Activated T-helper 2 cell treated with anti-CD3 and anti-CD28 coated beads, Interferon-gamma antibody, Interleukin-2, Interleukin-4, amounts not matched to agents 10 μg/mL and 5 μg/mL and 100 μg/mL, durations not matched to agents 14 hours and 24 hours and 36 hours (primary cell): Measurements from ENCODE around the gene ZNF26. TPM values are rescaled to one million over a fixed set of nuclear protein-coding genes. Genes with fewer than 3 reads are reported as not detected.
"Not testable (repeated sequence)": the region's sequence is repeated elsewhere in the genome, so short reads cannot be mapped to it uniquely, and the experiment has no call there.

ENCODE experiments used
- DNase-seq: peaks from one replicate; pipeline ENCODE4 v3.0.0; 2021; ENCODE audit warnings: low spot score
- H3K27ac Mint-ChIP-seq: one replicate; pipeline ENCODE4 v1.8.0; 2021; ENCODE audit warnings: mixed read lengths
- H3K27me3 Mint-ChIP-seq: one replicate; pipeline ENCODE4 v1.8.0; 2021; ENCODE audit warnings: low read depth, mixed read lengths
- H3K36me3 Mint-ChIP-seq: one replicate; pipeline ENCODE4 v1.8.0; 2021; ENCODE audit warnings: low read depth, mixed read lengths
- H3K4me1 Mint-ChIP-seq: one replicate; pipeline ENCODE4 v1.8.0; 2021; ENCODE audit warnings: low read depth, mixed read lengths
- H3K4me3 Mint-ChIP-seq: one replicate; pipeline ENCODE4 v1.8.0; 2021; ENCODE audit warnings: low read depth, mild to moderate bottlenecking, moderate library complexity, mixed read lengths
- H3K9me3 Mint-ChIP-seq: one replicate; pipeline ENCODE4 v1.8.0; 2021; ENCODE audit warnings: mixed read lengths
- intact Hi-C: fragments of 100-400 bp; cut with micrococcal nuclease; formaldehyde crosslinking; loops from one replicate; pipeline ENCODE4 v1.15.1; 2023
- total RNA-seq: library from RNA; stranded (reverse); gene quantifications from 2 replicates; pipeline ENCODE4 v1.2.3, GENCODE V29; 2022

ZNF26 gene
- total RNA-seq, 1 donor from 2014 or later, result 15.2 TPM

DNA sequence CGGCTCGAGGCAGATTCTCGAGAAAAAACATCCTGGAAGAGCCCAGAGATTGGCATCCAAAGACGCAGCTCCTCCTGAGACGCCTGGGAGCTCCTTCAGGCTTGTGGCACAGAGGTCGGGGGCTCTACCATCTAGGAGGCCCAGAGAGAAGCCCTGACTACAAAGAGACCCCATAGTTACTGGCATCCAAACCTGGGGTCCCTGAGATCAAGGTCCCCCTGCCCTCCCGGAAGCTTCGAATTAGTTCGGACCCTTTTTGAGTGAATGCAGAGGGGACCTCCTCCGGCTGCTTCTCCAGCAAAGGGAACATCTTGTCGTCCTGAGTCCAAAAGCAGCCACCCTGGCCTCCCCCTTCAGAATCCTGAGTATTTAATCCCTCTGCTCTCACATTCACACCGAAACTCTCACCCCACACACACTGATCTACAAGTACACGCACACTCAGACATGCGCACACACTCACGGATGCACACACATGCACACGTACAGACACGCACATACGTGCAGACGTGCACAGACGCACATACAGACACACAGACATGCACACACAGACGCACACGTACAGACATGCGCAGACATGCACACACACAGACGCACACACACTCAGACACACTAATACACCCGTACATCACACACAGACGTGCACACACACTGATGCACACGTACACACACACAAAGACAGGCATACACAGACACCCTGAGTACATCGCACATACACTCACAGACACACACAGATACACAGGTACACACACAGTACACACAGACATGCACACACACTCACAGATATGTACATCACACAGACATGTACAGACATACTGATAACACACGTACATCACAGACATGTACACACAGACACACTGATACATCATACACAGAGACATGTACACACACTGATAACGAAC lies 36.0 kb upstream of the ZNF26 start:
- peaks cover 6% of the 10 kb centered on the region for H3K4me1 Mint-ChIP-seq
- intact Hi-C loops, result no loop called here
- H3K27me3 Mint-ChIP-seq, result no peaks in the 10 kb centered on the region
- peaks cover 47% of the 10 kb centered on the region for H3K9me3 Mint-ChIP-seq
- no peak overlapping the region for H3K27ac Mint-ChIP-seq
- H3K4me3 Mint-ChIP-seq, result no peak overlapping the region
- H3K36me3 Mint-ChIP-seq, result peaks cover 62% of the 10 kb centered on the region
- no peak for DNase-seq

DNA sequence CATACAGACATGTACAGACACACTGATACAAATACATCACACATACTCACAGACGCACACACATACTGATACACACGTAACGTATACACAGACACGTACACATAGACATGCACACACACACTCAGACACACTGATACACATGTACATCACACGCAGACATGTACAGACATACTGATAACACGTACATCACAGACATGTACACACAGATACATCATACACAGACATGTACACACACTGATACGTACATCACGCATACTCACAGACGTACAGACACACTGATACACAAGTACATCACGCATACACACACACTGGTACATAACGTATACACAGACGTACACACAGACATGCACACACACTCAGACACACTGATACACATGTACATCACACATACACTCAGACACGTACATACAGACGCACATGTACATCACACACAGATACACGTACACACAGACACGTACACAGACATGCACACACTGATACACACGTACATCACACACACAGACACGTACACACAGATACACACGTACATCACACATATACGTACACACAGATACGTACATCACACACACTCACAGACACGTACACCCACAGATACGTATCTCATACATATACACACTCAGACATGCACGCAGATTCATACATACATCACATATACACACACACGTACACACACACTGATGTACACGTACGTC lies 35.2 kb upstream of the ZNF26 start:
- Mint-ChIP-seq H3K36me3 (peaks cover 54% of the 10 kb centered on the region), H3K9me3 (peaks cover 40% of the 10 kb centered on the region), H3K27ac (no peak overlapping the region), H3K27me3 (no peaks in the 10 kb centered on the region), H3K4me1 (peaks cover 11% of the 10 kb centered on the region), H3K4me3 (no peak overlapping the region)
- DNase-seq, result no peak
- intact Hi-C loops, result no loop called here

DNA sequence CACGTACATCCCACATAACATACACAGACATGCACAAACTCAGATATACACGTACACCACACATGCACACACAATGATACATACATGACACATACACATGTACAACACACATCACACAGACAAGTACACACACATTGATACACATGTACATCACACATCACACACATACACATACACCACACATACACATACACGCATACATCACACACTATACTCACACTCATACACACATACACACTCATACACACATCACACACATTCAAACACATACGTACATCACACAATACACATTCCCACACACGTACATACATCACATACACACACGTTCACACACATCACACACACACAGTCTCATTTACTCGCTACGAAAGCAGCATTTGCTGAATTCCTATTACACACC lies 34.5 kb upstream of the ZNF26 start:
- peaks cover 39% of the 10 kb centered on the region for H3K9me3 Mint-ChIP-seq
- peaks cover 12% of the 10 kb centered on the region for H3K4me1 Mint-ChIP-seq
- no peak for DNase-seq
- H3K27me3 Mint-ChIP-seq, result no peaks in the 10 kb centered on the region
- no peak overlapping the region for H3K27ac Mint-ChIP-seq
- peaks cover 51% of the 10 kb centered on the region for H3K36me3 Mint-ChIP-seq
- no peak overlapping the region for H3K4me3 Mint-ChIP-seq
- intact Hi-C loops, result no loop called here

DNA sequence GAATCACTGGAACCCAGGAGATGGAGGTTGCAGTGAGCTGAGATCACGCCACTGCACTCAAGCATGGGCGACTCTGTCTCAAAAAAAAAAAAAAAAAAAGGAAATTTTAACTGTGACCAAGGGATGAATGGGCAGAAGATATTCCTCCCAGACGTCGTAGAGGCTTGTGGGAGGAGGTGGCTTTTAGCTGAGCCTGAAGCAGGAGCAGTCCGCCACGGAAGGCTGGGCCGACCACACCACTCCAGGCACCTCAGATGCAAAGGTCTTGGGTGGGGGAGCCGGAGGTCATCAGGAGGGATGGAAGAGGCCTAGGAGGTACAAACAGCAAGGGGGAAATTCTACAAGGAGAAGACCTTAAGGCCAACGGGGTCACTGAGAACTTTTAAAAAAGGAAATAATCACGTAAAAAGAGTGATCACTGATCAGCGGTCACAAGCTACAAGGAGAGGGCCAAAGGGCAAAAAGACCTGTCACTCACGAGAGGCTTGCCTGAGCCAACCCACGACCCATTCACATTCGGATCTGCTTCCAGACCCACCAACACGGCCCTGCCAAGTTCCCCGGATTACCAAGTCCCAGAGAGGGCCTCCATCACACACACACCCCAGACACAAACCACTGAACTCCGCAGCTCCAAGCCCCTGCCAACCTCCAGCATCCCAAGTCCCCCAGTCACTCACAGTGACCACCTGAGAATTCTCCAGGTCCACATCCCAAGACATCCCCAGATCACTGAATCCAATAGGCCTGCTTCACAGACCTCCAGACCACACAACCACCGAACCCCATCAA lies 33.6 kb upstream of the ZNF26 start:
- intact Hi-C loops, result no loop called here
- H3K36me3 Mint-ChIP-seq, result peaks cover 45% of the 10 kb centered on the region
- no peak for DNase-seq
- no peak overlapping the region for H3K27ac Mint-ChIP-seq
- H3K9me3 Mint-ChIP-seq, result peaks cover 41% of the 10 kb centered on the region
- H3K4me1 Mint-ChIP-seq, result peaks cover 12% of the 10 kb centered on the region
- H3K27me3 Mint-ChIP-seq, result no peaks in the 10 kb centered on the region
- H3K4me3 Mint-ChIP-seq, result no peak overlapping the region

DNA sequence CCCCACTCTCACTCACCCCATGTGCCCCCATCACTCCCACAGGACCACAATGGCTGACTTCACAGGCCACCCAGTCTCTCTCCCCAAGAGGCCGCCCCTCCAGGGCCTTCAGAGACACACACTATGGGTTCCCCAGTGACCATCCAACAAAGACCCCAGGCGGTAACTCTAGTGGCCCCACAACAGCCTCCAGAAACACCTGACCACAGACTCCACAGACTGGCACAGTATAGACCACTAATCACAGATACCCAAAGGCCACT lies 33.1 kb upstream of the ZNF26 start:
- H3K4me1 Mint-ChIP-seq, result peaks cover 12% of the 10 kb centered on the region
- H3K9me3 Mint-ChIP-seq, result peaks cover 37% of the 10 kb centered on the region
- intact Hi-C loops, result no loop called here
- H3K36me3 Mint-ChIP-seq, result peaks cover 42% of the 10 kb centered on the region
- no peak overlapping the region for H3K27ac Mint-ChIP-seq
- no peak for DNase-seq
- H3K4me3 Mint-ChIP-seq, result no peak overlapping the region
- no peaks in the 10 kb centered on the region for H3K27me3 Mint-ChIP-seq

DNA sequence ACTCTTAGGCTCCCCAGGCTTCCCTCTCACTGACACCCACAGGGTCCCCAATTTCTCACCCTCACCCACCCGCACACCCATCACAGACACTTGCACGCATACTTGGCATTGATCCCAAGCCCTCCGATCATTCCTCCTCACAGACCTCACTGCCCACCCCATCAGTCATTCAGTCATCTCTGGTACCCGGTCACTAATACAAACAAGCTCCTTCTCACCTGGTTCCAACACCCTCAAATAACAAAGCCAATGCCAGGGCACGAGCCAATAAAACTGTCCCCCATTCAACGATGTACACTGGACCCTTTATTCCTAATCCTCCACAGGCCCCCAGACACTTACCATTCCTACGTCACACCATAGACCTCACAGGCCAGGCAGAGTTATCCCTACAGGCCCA lies 32.4 kb upstream of the ZNF26 start:
- intact Hi-C loops, result no loop called here
- peaks cover 36% of the 10 kb centered on the region for H3K36me3 Mint-ChIP-seq
- H3K4me3 Mint-ChIP-seq, result no peak overlapping the region
- peaks cover 32% of the 10 kb centered on the region for H3K9me3 Mint-ChIP-seq
- DNase-seq, result no peak
- peaks cover 12% of the 10 kb centered on the region for H3K4me1 Mint-ChIP-seq
- H3K27ac Mint-ChIP-seq, result no peak overlapping the region
- H3K27me3 Mint-ChIP-seq, result no peaks in the 10 kb centered on the region

DNA sequence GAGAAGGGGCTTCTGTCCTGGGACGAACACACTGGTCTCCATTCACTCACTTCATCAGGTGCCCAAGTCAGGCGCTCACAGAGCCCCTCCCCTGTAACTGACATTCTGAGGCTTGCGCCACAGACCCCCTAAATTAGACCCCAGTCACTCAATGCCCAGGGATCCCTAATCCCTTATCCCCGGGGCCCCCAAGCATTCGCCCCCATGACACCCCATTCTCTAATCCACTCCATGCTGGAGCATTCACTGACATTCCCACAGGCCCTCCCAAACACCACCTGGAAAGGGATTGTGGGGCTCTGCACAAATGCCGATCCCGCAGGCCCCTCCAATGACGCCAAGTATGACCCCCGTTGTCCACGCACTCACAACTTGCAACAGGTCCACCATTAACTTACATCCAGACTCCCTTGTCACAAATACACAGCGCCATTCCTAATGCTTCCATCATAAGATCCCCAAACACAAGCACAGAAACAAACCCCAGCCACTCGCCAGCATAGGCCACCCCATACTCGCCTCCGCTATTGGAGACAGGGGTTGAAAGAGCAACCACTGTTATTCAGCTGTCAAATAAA lies 31.6 kb upstream of the ZNF26 start:
- intact Hi-C loops, result no loop called here

DNA sequence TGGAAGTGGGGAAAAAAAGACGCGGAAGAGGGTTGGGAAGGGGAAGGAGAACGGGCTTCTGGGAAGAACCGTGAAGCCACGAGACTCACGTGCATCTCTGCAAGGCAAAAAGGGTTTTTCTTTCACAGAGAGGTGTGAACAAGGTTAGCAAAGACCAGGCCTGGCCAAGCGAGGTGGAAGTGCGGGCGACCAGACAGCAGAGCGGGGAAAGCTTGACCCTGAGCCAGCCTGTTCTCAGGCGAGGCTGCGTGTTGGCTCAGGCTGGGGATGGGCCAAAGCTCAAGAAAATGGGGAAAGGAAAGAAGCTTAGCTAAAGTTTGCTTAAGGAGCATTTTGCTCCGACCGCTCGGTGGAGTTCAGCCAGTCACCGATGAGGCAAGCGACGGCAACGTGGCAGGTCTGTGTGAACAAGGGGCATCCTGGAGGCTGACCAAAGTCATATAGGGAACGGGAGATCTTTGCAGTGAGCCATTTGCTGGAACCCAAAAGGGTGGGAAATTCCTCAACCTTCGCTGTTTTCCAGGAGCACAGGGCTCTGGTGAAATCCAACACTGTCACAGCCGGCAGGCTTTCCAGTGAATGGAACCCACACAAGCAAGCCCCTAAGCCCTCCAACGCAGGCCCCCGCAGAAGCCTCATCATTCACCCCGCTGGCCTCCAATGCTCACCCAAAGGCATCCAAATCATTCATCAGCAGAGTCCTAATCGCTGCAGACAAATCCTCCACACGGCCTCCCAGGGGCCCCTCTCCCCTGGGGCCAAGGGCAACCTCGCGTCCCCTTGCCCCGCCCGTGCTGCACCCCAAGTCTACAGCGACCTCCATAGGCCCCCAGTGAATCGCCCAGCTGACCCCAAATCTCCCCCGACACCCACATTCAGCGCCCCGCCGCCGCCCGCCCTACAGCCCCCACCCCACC lies 30.8 kb upstream of the ZNF26 start:
- H3K9me3 Mint-ChIP-seq, result peaks cover 38% of the 10 kb centered on the region
- H3K36me3 Mint-ChIP-seq, result peaks cover 35% of the 10 kb centered on the region
- peaks cover 12% of the 10 kb centered on the region for H3K4me1 Mint-ChIP-seq
- H3K27me3 Mint-ChIP-seq, result no peaks in the 10 kb centered on the region
- no peak for DNase-seq
- intact Hi-C loops, result loop anchor here (1.0 kb wide), 5 partner anchors 31 to 125 kb away; partner anchors contain the start of genes CHFR, ZNF140, ZNF26 and ZNF84
- H3K4me3 Mint-ChIP-seq, result peak overlapping the region; percentile 82
- peak overlapping the region; percentile 80 for H3K27ac Mint-ChIP-seq

More for the DNA sequence above, 31.6 kb upstream of the ZNF26 start:
- Mint-ChIP-seq H3K4me1 (peaks cover 12% of the 10 kb centered on the region), H3K36me3 (peaks cover 34% of the 10 kb centered on the region), H3K9me3 (peaks cover 33% of the 10 kb centered on the region), H3K27me3 (no peaks in the 10 kb centered on the region), H3K4me3 (peak overlapping the region; percentile 82), H3K27ac (peak overlapping the region; percentile 80)
- DNase-seq, result no peak

DNA sequence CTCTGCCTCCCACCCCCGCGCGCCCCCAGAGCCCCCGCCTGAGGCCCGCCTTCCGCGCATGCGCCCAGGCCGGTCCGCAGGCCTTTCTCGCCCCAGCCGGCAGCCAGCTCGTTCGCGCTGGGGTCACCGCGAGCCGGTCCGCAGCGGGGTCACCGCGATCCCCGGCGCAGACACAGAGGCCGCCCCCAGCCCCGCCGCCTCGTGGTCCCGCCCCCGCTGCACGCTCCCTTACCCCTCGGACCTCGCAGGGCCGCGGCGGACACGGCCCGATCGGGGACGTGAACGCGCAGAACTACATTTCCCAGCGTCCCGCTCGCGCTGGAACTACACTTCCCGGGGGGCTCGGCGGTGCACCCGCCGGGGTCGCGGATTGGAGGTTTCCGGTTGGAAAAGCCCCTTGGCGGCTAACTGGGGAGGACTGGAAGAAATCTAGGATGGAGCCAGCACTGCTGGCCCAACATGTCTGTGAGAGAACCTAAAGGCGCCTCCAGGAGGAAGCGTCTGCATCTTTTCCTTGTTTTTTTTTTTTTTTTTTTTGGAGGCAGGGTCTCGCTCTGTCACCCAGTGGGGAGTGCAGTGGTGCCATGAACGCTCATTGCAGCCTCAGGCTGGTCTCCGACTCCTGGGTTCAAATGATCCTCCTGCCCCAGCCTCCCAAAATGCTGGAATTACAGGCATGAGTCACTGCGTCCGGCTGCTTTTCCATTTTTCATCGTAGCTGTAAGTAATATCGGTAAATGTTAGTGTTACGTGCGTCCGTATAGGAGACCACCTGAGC lies 30.0 kb upstream of the ZNF26 start, which contains the start of gene ZNF605:
Gene ZNF605 (minus strand): TSS at position 296 of the 778 bp plus-strand sequence. CDS start 10,671 bp downstream, outside the sequence.
- H3K27me3 Mint-ChIP-seq, result no peaks in the 10 kb centered on the region
- peaks cover 42% of the 10 kb centered on the region for H3K9me3 Mint-ChIP-seq
- DNase-seq, result peak; percentile 82
- peak within 1 kb of the TSS; percentile 96 for H3K4me3 Mint-ChIP-seq
- H3K36me3 Mint-ChIP-seq, result peaks cover 35% of the 10 kb centered on the region
- H3K27ac Mint-ChIP-seq, result peak within 1 kb of the TSS; percentile 96
- intact Hi-C loops, result loop anchor here (1.0 kb wide), 5 partner anchors 30 to 124 kb away; partner anchors contain the start of genes CHFR, ZNF140, ZNF26 and ZNF84
- peaks cover 12% of the 10 kb centered on the region for H3K4me1 Mint-ChIP-seq

DNA sequence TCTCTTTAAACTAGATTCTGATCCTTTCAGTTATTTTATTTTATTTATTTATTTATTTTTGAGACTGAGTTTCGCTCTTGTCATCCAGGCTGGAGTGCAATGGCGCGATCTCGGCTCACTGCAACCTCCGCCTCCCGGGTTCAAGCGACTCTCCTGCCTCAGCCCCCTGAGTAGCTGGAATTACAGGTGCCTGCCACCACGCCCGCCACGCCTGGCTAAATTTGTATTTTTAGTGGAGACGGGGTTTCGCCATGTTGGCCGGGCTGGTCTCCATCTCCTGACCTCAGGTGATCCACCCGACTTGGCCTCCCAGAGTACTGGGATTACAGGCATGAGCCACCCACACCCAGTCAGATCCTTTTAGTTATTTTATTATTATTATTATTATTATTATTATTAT lies 24.4 kb upstream of the ZNF26 start:
- H3K4me3 Mint-ChIP-seq, intact Hi-C loops: not testable (repeated sequence)

DNA sequence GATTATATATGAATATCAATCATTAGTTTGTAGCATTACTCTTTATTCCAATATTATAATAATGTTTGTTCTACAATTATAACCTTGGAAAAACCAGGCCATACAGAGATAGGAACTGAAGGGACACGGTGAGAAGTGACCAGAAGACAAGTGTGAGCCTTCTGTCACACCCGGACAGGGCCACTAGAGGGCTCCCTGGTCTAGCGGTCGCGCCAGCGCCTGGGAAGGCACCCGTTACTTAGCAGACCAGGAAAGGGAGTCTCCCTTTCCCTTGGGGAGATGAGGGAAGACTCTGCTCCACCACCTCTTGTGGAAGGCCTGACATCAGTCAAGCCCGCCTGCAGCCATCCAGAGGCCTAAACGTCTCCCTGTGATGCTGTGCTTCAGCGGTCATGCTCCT lies 22.2 kb upstream of the ZNF26 start:
- H3K27ac Mint-ChIP-seq, H3K4me1 Mint-ChIP-seq, DNase-seq, intact Hi-C loops, H3K4me3 Mint-ChIP-seq, H3K27me3 Mint-ChIP-seq: not testable (repeated sequence)
- Mint-ChIP-seq H3K9me3 (peaks cover 61% of the 10 kb centered on the region), H3K36me3 (peaks cover 33% of the 10 kb centered on the region)

More for the DNA sequence above, 24.4 kb upstream of the ZNF26 start:
- not testable (repeated sequence) for H3K4me1 Mint-ChIP-seq, H3K27me3 Mint-ChIP-seq, H3K27ac Mint-ChIP-seq, DNase-seq
- Mint-ChIP-seq H3K36me3 (peaks cover 34% of the 10 kb centered on the region), H3K9me3 (peaks cover 55% of the 10 kb centered on the region)
